Gastrocnemius medialis (tissue), 4 donors: ENCODE measurements around the gene UNC5C. TPM values are rescaled to one million over a fixed set of nuclear protein-coding genes. Genes with fewer than 3 reads are reported as not detected.

Experiments used
- ATAC-seq, 2 donors: fragments of 150-250 bp; one replicate each; pipeline ENCODE4 v1.9.1; 2016
- DNase-seq, 2 donors: peaks; one replicate each; pipeline ENCODE4 v3.0.0-alpha.2; 2019
- H3K27ac ChIP-seq, 4 donors: fragments of 200-600 bp; sonication (generic); 1 replicate in 1 of 4; 2 replicates in 3 of 4; pipeline ENCODE4 v1.5.1; 2016 to 2018; ENCODE audit warnings: mild to moderate bottlenecking in 2 of 4, moderate library complexity in 1 of 4
- H3K27me3 ChIP-seq, 3 donors: fragments of 200-600 bp; sonication (generic) in 2 of 3; 1 replicate in 1 of 3; 2 replicates in 2 of 3; pipeline versions ENCODE4 v1.5.1 to v1.6.0; 2016 to 2019; ENCODE audit warnings: mild to moderate bottlenecking in 1 of 3, moderate library complexity in 1 of 3
- H3K36me3 ChIP-seq, 2 donors: fragments of 200-600 bp; sonication (generic) in 1 of 2; one replicate each; pipeline ENCODE4 v1.5.1; 2017 to 2018
- H3K4me1 ChIP-seq, 2 donors: fragments of 200-600 bp; sonication (generic) in 1 of 2; one replicate each; pipeline ENCODE4 v1.5.1; 2016 to 2017; ENCODE audit warnings: mild to moderate bottlenecking in 2 of 2
- H3K4me3 ChIP-seq, 4 donors: fragments of 200-600 bp; sonication (generic) in 3 of 4; 1 replicate in 1 of 4; 2 replicates in 3 of 4; pipeline ENCODE4 v1.5.1; 2016 to 2019; ENCODE audit warnings: mild to moderate bottlenecking in 2 of 4
- H3K9me3 ChIP-seq, 3 donors: fragments of 200-600 bp; sonication (generic) in 2 of 3; 1 replicate in 1 of 3; 2 replicates in 2 of 3; pipeline ENCODE4 v1.5.1; 2016 to 2019
- POLR2A ChIP-seq, 2 donors: fragments of 450-650 bp; IDR thresholded peaks; one replicate each; pipeline ENCODE4 v1.6.1; 2017; ENCODE audit warnings: antibody characterized with exemption in 2 of 2, mild to moderate bottlenecking in 2 of 2, moderate library complexity in 2 of 2
- in situ Hi-C, 4 donors: fragments of 200-750 bp; cut with MboI; loops; one replicate each; pipeline versions ENCODE4 v1.15.0 to v1.8.0; 2017; ENCODE audit warnings: low sequenced_read_pairs in 4 of 4
- intact Hi-C: fragments of 100-400 bp; cut with DNase I; formaldehyde crosslinking; loops from one replicate; pipeline ENCODE4 v1.15.1; 2023; ENCODE audit warnings: low total_unique reads
- total RNA-seq, 4 donors: library from RNA; depleted of rRNA; stranded (reverse); fragments of >200 nt; gene quantifications; one replicate each; pipeline versions ENCODE4 v1.1.0 to v1.2.3, GENCODE V29; 2016
- TF ChIP-seq, protein P1 (sequence below), 5 experiments: fragments of 450-650 bp in 3 of 5; fragments of 200-600 bp in 2 of 5; sonication (generic) in 2 of 5; IDR thresholded peaks in 4 of 5; conservative IDR thresholded peaks in 1 of 5; 1 replicate in 4 of 5; 2 replicates in 1 of 5; pipeline ENCODE4 v1.5.1; 2016 to 2019; ENCODE audit warnings: antibody characterized with exemption in 5 of 5, mild to moderate bottlenecking in 3 of 5, moderate library complexity in 3 of 5

UNC5C gene
- total RNA-seq, 4 donors from 2014 or later = 0.07 to 0.33 (median 0.23) TPM; not detected in 1

DNA sequence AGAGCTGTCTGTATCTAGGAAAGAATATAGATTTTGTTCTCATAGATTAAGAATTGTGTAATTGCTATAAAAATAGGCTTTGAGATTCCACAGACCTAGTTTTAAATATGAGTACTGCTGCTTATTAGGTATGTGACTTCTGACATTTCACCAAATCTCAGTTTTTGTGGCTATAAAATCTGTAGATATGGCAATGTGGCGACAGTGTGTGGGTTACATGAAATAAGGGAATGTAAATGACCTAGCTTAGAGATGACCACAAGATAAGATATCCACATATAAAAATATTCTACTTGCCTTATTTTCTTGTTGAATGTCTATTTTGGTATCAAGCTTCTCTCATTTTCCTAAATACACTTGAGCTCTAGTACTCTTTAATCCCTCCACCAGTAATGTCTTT, 193.8 kb downstream of the UNC5C start:
- H3K27ac ChIP-seq = no peak overlapping the region
- H3K9me3 ChIP-seq = no peaks in the 10 kb centered on the region
- no peak for DNase-seq
- intact Hi-C loops = no loop called here
- H3K36me3 ChIP-seq = no peaks in the 10 kb centered on the region
- H3K4me3 ChIP-seq = no peak overlapping the region
- in situ Hi-C loops = no loop called here
- ATAC-seq = no peak
- no peaks in the 10 kb centered on the region for H3K4me1 ChIP-seq
- H3K27me3 ChIP-seq = no peaks in the 10 kb centered on the region
- TF ChIP-seq, protein P1, sequence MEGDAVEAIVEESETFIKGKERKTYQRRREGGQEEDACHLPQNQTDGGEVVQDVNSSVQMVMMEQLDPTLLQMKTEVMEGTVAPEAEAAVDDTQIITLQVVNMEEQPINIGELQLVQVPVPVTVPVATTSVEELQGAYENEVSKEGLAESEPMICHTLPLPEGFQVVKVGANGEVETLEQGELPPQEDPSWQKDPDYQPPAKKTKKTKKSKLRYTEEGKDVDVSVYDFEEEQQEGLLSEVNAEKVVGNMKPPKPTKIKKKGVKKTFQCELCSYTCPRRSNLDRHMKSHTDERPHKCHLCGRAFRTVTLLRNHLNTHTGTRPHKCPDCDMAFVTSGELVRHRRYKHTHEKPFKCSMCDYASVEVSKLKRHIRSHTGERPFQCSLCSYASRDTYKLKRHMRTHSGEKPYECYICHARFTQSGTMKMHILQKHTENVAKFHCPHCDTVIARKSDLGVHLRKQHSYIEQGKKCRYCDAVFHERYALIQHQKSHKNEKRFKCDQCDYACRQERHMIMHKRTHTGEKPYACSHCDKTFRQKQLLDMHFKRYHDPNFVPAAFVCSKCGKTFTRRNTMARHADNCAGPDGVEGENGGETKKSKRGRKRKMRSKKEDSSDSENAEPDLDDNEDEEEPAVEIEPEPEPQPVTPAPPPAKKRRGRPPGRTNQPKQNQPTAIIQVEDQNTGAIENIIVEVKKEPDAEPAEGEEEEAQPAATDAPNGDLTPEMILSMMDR (IDR thresholded peaks at IDR 0.05 in 4 of 5, conservative IDR thresholded peaks at IDR 0.05 in 1 of 5) = no peak
- TF ChIP-seq POLR2A (IDR thresholded peaks at IDR 0.05) = no peak

DNA sequence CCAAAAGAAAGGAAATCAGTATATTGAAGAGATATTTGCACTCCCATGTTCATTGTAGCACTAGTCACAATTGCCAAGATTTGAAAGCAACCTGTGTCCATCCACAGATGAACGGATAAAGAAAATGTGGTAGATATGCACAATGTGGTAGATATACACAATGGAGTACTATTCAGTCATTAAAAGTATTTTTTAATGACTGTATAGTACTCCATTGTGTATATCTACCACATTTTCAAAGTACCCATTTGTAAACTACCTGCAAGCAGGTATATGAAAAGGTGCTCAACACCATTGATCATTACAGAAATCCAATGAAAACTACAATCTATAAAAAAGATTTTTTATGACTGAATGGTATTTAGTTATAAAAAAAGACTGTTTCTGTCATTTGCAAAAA, 200.4 kb downstream of the UNC5C start:
- Histone ChIP-seq H3K27ac (no peak overlapping the region), H3K27me3 (no peaks in the 10 kb centered on the region), H3K36me3 (no peaks in the 10 kb centered on the region), H3K4me1 (no peaks in the 10 kb centered on the region), H3K4me3 (no peak overlapping the region), H3K9me3 (no peaks in the 10 kb centered on the region)
- intact Hi-C loops = no loop called here
- no peak for DNase-seq
- no peak for ATAC-seq
- in situ Hi-C loops = no loop called here
- TF ChIP-seq, protein P1 (IDR thresholded peaks at IDR 0.05 in 4 of 5, conservative IDR thresholded peaks at IDR 0.05 in 1 of 5) = no peak
- no peak for TF ChIP-seq POLR2A (IDR thresholded peaks at IDR 0.05)

DNA sequence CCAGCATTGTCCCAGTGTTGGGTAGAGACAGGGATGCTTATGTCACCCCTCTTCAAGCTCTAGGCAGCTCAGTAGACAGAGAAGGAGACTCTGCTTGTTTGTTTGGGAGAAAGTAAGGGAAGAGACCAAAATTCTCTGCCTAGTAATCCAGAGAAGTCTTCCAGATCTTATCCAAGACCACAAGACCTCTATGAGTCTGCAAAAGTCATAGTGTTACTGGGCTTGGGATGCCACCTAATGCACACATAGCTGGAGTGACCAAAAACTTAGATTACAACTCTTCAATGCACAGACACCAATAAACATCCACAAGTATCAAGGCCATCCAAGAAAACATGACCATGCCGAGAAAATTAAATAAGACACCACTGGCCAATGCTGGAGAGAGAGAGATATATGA, 205.5 kb downstream of the UNC5C start:
- no peak for ATAC-seq
- H3K27ac ChIP-seq = no peak overlapping the region
- in situ Hi-C loops = no loop called here

DNA sequence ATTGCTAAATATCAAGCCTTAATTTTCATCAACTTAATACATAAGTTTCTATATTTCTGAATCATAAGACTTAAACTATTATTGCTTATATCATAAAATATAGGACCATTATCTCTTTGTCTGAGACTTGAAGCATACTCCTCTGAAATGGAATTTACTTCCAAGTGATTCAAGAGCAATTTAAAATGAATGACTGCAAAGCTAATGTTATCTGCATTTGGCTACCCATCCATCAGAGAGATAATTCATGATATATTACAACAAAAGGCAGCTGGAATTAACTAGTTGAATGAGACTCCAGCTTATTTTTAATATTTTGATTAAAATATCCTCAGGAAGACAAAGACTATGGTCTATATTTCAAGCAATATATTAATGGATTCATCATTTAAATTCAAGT, 208.6 kb downstream of the UNC5C start:
- no peak overlapping the region for H3K4me3 ChIP-seq
- no peak for DNase-seq
- H3K4me1 ChIP-seq = no peaks in the 10 kb centered on the region
- no peak overlapping the region for H3K27ac ChIP-seq
- H3K36me3 ChIP-seq = no peaks in the 10 kb centered on the region
- TF ChIP-seq, protein P1 (IDR thresholded peaks at IDR 0.05 in 4 of 5, conservative IDR thresholded peaks at IDR 0.05 in 1 of 5) = no peak
- in situ Hi-C loops = no loop called here
- intact Hi-C loops = no loop called here
- no peak for ATAC-seq
- no peaks in the 10 kb centered on the region for H3K27me3 ChIP-seq
- H3K9me3 ChIP-seq = no peaks in the 10 kb centered on the region

More for the DNA sequence above, 205.5 kb downstream of the UNC5C start:
- Histone ChIP-seq H3K4me3 (no peak overlapping the region), H3K4me1 (no peaks in the 10 kb centered on the region), H3K27me3 (no peaks in the 10 kb centered on the region), H3K9me3 (no peaks in the 10 kb centered on the region), H3K36me3 (no peaks in the 10 kb centered on the region)
- TF ChIP-seq, protein P1 (IDR thresholded peaks at IDR 0.05 in 4 of 5, conservative IDR thresholded peaks at IDR 0.05 in 1 of 5) = no peak
- no peak for TF ChIP-seq POLR2A (IDR thresholded peaks at IDR 0.05)
- no peak for DNase-seq
- intact Hi-C loops = no loop called here

DNA sequence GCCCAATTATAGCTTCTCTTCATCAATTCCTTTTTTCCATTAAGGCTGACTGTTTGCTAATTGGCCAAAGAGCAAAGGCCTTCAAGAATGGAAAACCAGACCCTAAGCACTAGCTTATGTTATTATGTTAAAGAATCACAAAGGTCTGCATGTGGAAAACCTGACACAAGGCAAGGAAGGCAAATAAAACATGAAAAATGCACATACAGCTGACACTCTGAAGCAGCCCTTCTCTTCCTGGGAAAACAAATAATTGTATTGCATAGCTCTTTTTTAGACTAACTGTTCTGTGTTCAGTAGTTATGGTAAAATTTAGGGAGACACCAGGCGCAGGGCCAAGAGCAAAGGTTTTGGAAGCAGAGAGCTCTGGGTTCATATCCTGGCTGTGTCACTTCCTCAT, 223.1 kb downstream of the UNC5C start:
- in situ Hi-C loops (no loop called here), intact Hi-C loops (no loop called here)
- no peak overlapping the region for H3K4me3 ChIP-seq
- H3K27me3 ChIP-seq = no peaks in the 10 kb centered on the region
- H3K27ac ChIP-seq = no peak overlapping the region
- no peaks in the 10 kb centered on the region for H3K36me3 ChIP-seq
- H3K9me3 ChIP-seq = no peaks in the 10 kb centered on the region
- DNase-seq (no peak), ATAC-seq (no peak)
- TF ChIP-seq POLR2A (IDR thresholded peaks at IDR 0.05) = no peak
- TF ChIP-seq, protein P1 (IDR thresholded peaks at IDR 0.05 in 4 of 5, conservative IDR thresholded peaks at IDR 0.05 in 1 of 5) = no peak
- no peaks in the 10 kb centered on the region for H3K4me1 ChIP-seq
